Measurements from ENCODE around the gene COPE.
A peak's percentile ranks its signal among the peaks of the same experiment; 100 is the strongest.
"Not testable (repeated sequence)": the region's sequence is repeated elsewhere in the genome, so short reads cannot be mapped to it uniquely, and the experiment has no call there.

Gene COPE

GRCh38 chr19:18940769-18941627 lies 21.8 kb upstream of the COPE start, which contains the start of gene HOMER3:
Gene HOMER3 (minus strand): TSS chr19:18941217. CDS start chr19:18938982, 2,235 bp downstream.
- peak; percentile 76 for DNase-seq

GRCh38 chr19:18939922-18940768 lies 21.0 kb upstream of the COPE start:
- DNase-seq, result no peak

GRCh38 chr19:18939163-18939562 lies 20.0 kb upstream of the COPE start:
- DNase-seq, result no peak

GRCh38 chr19:18933297-18933696 lies 14.1 kb upstream of the COPE start:
- DNase-seq, result no peak

GRCh38 chr19:18932216-18932841 lies 13.1 kb upstream of the COPE start:
- peak; percentile 90 for DNase-seq

- no peak for DNase-seq
Observed at GRCh38 chr19:18931316-18932162, 12.4 kb upstream of the COPE start.

- no peak for DNase-seq
Observed at GRCh38 chr19:18929311-18929710, 10.1 kb upstream of the COPE start.

- DNase-seq, result no peak
Observed at GRCh38 chr19:18928018-18928805, 9.0 kb upstream of the COPE start.

GRCh38 chr19:18924684-18925213 lies 5.6 kb upstream of the COPE start:
- no peak for DNase-seq

GRCh38 chr19:18922228-18922985 lies 3.2 kb upstream of the COPE start:
- no peak for DNase-seq

GRCh38 chr19:18921593-18921992 lies 2.4 kb upstream of the COPE start:
- DNase-seq, result no peak

GRCh38 chr19:18920400-18920799 lies 1.2 kb upstream of the COPE start:
- no peak for DNase-seq

- DNase-seq, result no peak
Observed at GRCh38 chr19:18919900-18920214, 670 bp upstream of the COPE start.

- DNase-seq, result not testable (repeated sequence)
Observed at GRCh38 chr19:18917593-18917992, 1.6 kb downstream of the COPE start.

GRCh38 chr19:18915639-18916038 lies 3.5 kb downstream of the COPE start:
- no peak for DNase-seq

GRCh38 chr19:18913466-18913865 lies 5.7 kb downstream of the COPE start:
- no peak for DNase-seq

GRCh38 chr19:18912933-18913332 lies 6.3 kb downstream of the COPE start:
- no peak for DNase-seq

- DNase-seq, result no peak
Observed at GRCh38 chr19:18910801-18911436, 8.3 kb downstream of the COPE start.

- DNase-seq, result no peak
Observed at GRCh38 chr19:18910010-18910409, 9.2 kb downstream of the COPE start.

Measured in T-helper 9 cell (primary cell).